ENCODE measurements around the gene GPAT3.

DNA sequence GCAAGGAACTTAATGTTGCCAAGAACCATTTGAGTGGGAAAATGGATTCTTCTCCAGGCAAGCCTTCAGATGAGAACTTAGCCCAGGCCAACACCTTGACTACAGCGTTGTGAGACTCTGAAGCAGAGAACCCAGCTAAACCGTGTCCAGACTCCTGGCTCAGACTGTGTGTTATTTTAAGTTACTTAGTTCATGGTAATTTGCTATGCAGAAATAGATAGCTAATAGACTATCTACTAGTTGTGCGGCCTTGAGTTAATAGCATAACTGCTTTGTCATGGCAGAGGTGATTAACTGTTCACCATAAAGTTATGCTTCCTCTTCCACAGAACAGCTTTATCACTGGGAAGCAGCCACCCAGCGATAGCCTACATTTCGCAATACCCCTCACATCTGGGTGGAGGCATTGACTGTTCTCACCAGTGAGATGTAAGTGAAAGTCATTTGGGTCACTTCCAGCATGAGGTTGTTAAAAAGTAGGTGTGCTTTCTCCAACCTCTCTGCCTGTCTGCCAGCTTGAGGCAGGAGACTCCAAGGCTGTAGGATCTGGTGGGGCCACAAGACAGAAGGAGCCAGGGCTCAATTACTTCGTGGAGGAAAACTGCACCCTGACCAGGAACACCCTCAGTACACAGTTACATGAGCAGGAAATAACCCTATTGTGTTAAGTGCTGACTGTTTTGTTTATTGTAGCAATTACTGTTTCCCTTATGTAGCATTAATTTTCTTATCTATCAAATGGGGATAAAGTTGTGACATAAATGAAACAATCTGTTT is 94.2 kb downstream of the GPAT3 start:
- TF ChIP-seq, protein P1, sequence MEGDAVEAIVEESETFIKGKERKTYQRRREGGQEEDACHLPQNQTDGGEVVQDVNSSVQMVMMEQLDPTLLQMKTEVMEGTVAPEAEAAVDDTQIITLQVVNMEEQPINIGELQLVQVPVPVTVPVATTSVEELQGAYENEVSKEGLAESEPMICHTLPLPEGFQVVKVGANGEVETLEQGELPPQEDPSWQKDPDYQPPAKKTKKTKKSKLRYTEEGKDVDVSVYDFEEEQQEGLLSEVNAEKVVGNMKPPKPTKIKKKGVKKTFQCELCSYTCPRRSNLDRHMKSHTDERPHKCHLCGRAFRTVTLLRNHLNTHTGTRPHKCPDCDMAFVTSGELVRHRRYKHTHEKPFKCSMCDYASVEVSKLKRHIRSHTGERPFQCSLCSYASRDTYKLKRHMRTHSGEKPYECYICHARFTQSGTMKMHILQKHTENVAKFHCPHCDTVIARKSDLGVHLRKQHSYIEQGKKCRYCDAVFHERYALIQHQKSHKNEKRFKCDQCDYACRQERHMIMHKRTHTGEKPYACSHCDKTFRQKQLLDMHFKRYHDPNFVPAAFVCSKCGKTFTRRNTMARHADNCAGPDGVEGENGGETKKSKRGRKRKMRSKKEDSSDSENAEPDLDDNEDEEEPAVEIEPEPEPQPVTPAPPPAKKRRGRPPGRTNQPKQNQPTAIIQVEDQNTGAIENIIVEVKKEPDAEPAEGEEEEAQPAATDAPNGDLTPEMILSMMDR (conservative IDR thresholded peaks at IDR 0.05; ENCODE audit: low read depth, low read length), result no peak
- TF ChIP-seq EZH2phosphoT487 (IDR thresholded peaks at IDR 0.05; ENCODE audit: borderline replicate concordance, low read length) (no peak), EZH2 (IDR thresholded peaks at IDR 0.05; ENCODE audit: low read length, unreplicated experiment) (no peak)

Measured in PC-3 (cell line).